Stimulated activated CD8-positive, alpha-beta memory T cell treated with anti-CD3 and anti-CD28 coated beads, Interleukin-4, amount 100 ng/mL, for 4 hours (primary cell): ENCODE data around the gene GPX5.
"Not testable (repeated sequence)": the region's sequence is repeated elsewhere in the genome, so short reads cannot be mapped to it uniquely, and the experiment has no call there.

Source experiments
- DNase-seq, 2 donors: peaks; one replicate each; pipeline ENCODE4 v3.0.0-alpha.2; 2020; ENCODE audit warnings: low read depth in 2 of 2, low spot score in 1 of 2

GPX5 gene

GRCh38 chr6:28525496-28526039 lies at the start of gene GPX5:
GPX5 (plus strand) TSS chr6:28525881; CDS start chr6:28526014, 133 bp downstream.
- no peak for DNase-seq

- DNase-seq = no peak
These were observed 47.2 kb upstream of the GPX5 start for GRCh38 chr6:28478518-28478917.

GRCh38 chr6:28480253-28480932 lies 45.3 kb upstream of the GPX5 start:
- DNase-seq = no peak

GRCh38 chr6:28485482-28485881 lies 40.2 kb upstream of the GPX5 start:
- DNase-seq = no peak

- no peak for DNase-seq
These were observed 39.1 kb upstream of the GPX5 start for GRCh38 chr6:28486533-28486932.

- no peak for DNase-seq
These were observed 38.5 kb upstream of the GPX5 start for GRCh38 chr6:28486988-28487742.

GRCh38 chr6:28488916-28489365 lies 36.7 kb upstream of the GPX5 start:
- DNase-seq = no peak

GRCh38 chr6:28489366-28490204 lies 36.1 kb upstream of the GPX5 start:
- DNase-seq = peak in 1 of 2 donors; percentile 1

- DNase-seq = no peak
These were observed 35.3 kb upstream of the GPX5 start for GRCh38 chr6:28490205-28490890.

GRCh38 chr6:28491984-28492317 lies 33.7 kb upstream of the GPX5 start:
- DNase-seq = no peak

GRCh38 chr6:28496099-28496779 lies 29.4 kb upstream of the GPX5 start:
- no peak for DNase-seq

GRCh38 chr6:28497306-28497705 lies 28.4 kb upstream of the GPX5 start:
- DNase-seq = no peak

- no peak for DNase-seq
These were observed 27.8 kb upstream of the GPX5 start for GRCh38 chr6:28497893-28498292.

GRCh38 chr6:28501259-28501658 lies 24.4 kb upstream of the GPX5 start:
- DNase-seq = no peak

GRCh38 chr6:28502136-28502535 lies 23.5 kb upstream of the GPX5 start:
- DNase-seq = not testable (repeated sequence)

GRCh38 chr6:28502709-28503305 lies 22.9 kb upstream of the GPX5 start:
- DNase-seq = not testable (repeated sequence)

- no peak for DNase-seq
These were observed 19.9 kb upstream of the GPX5 start for GRCh38 chr6:28505733-28506132.

GRCh38 chr6:28506807-28507475 lies 18.7 kb upstream of the GPX5 start:
- no peak for DNase-seq

- no peak for DNase-seq
These were observed 13.9 kb upstream of the GPX5 start for GRCh38 chr6:28511628-28512300.
